GM18868 (cell line): ENCODE results near the gene REXO5.

ENCODE experiments used
- ATAC-seq: cut with Tn5 transposase; IDR thresholded peaks from one replicate; pipeline ENCODE4 v1.9.1; 2021; ENCODE audit warnings: mild to moderate bottlenecking, moderate library complexity; ENCODE audit not compliant: unreplicated experiment

Gene REXO5

DNA sequence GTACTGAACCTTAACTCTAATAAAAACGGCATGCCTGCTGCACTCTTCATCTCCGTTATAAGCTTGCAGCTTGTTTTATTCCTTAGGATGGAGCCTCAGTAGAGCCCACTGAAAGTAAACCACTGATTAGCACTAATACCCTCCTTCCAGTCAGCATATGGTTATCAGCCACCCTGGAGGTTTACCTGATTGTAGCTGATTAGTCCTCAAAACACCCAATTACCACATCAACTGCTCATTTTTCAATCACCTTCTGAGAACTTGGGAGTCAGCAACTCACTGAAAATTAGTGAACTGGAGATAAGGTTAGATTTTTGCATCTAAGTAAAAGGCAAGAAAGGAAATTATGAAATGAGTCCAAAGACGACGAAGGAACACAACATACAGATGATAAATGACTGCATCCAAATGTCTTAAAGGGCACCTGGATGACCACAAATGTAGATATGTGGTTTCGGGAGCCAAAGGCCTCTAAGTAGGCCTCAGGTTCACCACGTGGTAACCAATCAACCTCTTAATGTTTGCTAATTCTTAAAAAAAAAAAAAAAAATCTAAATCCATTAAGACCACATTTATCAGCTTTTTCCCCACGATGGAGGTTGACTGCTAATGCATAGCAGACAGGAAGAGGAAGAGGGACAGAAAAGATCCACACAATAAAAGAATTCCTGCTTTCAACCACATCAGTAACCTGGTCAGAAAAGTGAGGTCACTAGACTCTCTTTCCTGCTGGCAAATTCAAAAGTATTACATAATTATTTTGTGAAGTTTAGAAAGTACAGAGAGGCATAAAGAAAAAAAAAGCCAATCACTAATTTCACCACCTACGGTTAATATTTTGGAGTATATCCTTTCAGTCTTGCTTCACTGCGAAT lies 65.9 kb downstream of the REXO5 start:
- no peak for ATAC-seq

DNA sequence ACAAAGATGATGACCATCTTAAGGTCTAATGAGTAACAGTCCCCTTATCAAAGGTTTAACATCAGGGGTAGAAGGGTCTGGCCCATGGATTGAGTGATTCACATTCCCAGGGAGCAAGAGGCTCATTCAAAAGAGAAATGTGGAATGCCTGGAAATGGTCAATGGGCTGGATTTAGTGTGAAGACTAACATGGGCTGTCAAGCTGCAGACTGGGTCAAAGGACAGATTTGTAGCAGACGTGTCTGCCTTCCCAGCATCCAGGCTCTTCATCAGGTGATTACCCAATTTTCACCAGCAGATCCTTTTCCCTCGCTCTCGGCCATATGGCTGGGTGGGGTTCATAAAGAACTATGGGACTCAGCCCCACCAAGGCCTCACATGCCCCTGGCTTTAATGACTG lies 67.0 kb downstream of the REXO5 start:
- ATAC-seq, result no peak

DNA sequence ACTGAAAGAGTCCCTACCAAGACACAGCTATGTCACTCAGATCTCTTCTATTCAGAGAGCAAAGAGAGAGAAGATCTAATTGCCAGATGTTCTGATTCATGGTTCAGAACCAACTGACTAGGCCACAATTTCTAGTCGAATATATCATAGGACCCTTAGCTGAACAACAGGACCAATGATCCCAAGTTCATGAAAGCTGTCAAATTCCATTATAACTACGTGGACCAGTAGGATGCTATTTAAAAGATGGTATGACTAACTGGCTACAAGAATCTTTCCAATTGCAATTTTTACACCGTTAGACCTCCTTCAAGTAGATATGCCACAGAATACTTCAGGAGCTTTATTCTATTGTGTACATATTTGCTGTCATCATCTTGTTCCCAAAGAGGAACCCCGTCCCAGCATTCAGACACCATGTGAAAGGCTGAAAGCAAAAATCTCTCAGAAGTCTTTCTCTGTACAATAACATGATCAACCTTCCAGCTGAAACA lies 67.8 kb downstream of the REXO5 start:
- ATAC-seq, result no peak

DNA sequence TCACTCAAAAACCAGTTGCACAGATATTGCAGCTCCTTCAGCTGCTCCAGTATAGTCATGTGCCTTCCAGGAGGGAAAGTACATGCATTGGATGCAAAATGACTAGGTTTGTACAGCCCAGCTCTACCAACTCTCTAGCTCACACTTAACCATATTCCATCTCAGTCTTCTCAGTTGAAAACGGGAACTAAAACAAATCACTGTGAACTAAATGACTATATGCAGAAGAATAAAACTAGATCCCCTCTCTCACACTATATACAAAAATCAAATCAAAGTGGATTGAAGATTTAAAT lies 69.0 kb downstream of the REXO5 start:
- ATAC-seq, result no peak

DNA sequence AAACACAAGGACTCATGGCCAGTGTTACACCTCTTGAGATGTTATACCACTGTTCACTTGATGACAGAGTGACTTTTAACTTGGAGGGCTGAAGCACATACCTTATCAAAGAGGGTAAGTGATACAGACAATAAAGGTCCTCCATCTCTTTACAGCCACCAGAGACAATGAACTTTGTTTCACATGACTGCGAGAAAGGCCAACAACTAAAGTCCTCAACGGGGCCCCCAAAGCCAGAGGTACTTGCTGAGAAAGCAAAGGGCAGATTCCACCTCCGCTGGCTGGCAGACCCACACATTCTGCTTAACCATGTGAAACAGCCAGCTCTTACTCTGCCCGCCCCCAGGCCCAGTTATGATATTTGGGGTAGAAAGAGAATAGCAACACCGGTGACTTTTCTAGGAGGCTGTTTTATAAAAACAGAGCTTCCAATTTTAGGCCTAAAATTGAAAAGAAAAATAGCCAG lies 72.4 kb downstream of the REXO5 start:
- peak; percentile 12 for ATAC-seq

DNA sequence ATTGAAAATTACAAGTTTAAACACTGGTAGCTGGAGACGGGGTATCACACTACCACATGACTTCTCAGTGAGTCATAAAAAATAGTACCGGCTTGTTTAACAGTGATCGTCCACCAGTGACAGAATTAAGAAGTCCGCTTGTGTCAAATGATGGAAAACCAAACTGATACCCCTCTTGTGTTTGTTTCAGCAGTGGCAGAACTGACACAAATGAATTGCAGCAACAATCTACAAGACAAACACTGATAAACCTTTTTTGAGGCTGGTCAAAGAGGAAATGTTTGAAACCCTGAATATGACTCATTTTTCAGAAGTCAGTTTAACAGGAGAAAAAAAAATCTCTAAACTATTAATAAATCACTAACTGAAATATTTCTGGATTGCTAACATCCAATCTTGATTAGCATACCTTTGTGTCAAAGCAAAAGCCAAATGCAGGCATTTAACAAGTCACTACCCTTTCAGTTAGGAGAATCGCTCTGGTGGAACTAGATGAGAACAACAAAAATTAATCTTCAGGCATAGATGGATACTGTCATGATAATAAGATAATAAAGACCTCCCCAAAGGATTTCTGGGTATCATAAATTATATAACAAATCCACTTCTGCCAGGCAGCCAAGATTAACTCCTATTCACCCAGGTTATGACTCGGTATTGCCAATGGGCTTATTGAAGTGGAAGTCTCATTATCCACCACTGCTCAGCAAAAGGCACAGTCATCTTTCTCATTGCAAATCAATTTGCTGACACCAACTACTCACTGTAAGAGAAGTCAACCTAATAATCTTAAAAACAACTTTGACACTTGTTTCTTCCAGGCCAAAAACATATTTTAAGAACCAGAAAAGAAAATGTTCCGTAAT lies 73.1 kb downstream of the REXO5 start:
- peak; percentile 52 for ATAC-seq

DNA sequence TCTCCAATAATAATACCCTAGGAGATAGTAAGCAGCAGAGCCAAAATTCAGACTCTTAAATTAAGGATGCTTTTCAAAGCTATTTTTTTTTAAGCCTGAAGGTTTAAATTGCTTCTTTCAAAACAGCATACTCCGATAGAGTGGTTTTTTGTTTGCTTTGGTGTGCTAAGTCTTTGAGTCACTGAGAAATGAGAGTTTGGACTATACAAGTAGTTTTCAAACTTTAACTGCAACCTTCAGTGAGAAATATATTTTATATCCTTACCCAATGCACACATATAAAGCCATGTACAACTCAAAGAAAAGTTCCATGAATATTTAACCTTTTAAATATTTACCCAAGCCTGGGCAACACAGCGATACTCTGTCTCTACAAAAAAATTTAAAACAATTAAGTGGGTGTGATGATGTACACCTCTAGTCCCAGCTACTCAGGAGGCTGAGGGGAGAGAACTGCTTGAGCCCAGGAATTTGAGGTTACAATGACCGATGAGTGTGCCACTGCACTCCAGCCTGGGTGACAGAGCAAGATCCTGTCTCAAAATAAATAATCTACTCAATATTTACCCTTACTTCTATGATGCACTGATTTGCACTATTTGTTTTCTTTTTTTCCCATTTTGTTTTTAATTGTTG lies 74.7 kb downstream of the REXO5 start:
- no peak for ATAC-seq

DNA sequence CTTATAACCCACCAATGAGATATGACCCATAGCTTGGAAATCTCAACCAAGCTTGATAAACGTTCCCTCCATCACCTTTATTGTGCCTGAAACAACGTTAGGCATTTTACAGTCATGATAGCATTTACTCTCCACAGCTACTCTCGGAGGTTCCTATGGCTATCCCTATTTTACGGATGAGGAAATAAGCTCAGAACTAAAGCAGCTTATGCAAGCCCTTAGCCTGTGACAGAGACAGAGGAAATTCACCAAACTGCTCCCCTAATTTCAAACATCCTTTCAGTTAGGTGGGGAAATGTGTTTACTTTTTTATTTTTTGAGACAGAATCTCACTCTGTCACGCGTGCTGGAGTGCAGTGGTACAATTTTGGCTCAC lies 75.2 kb downstream of the REXO5 start:
- ATAC-seq, result no peak

DNA sequence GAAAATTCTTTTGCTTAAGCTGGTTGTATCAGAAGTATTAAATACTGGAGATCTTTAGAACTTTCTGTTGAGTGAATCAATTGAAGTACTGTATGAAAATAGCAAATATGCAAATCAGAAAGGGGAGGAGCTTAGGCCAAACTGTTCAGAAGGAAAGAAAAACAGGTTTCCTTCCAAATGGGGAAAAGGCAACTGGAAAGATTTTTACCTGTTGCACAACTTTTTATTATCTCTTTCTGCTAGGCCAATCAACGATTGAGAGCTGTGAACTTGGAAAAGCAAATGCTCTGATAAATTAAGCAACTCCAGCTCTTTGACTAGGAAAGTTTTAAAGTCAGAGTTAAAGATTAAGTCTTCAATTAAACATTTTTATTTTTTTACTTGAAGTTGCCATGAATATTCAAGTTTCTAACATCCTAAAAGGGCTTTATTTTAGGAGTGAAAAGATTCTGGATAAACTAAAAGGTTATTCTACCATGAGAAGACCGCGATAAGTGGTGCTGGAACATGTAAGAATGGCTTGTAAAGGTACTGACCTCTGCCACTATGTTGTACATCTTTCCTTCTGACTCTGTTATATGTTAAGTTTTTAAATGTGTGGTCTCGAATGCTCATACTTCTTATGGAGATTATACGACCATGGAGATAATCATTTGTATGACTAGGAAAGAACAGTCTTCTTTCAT lies 77.4 kb downstream of the REXO5 start:
- ATAC-seq, result no peak

DNA sequence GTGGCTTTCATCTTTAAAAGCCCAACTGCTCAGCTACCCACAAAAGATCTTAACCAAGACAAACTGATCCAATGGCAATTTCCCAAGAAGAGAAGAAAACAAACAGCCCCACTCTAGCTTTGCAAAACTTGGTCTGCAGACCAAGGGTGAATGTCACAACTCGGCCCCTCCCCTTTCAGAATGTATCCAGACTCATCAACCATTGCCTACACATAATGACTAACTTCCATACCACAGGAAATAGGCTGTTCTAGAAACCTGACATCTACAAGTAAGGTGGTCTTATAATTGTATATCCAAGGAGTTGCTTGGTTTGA lies 77.9 kb downstream of the REXO5 start:
- ATAC-seq, result no peak

DNA sequence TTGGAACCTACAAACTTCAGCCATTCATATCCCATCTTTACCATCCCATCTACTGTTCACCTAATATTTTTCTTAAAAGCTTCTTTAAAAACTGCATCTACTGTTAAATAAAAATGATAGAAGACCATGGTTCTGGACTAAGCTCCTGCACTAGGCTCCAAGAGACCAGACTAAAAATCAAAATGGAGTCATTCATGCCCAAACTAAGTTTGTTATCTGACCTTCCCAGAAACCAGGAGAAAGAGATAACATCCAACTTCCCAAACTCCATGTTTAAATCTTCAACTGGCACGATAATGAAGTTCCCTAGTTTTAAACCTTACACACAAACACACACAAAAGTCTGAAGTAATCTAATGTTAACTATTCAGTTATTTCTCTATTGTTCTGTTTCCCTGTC lies 80.0 kb downstream of the REXO5 start:
- no peak for ATAC-seq

DNA sequence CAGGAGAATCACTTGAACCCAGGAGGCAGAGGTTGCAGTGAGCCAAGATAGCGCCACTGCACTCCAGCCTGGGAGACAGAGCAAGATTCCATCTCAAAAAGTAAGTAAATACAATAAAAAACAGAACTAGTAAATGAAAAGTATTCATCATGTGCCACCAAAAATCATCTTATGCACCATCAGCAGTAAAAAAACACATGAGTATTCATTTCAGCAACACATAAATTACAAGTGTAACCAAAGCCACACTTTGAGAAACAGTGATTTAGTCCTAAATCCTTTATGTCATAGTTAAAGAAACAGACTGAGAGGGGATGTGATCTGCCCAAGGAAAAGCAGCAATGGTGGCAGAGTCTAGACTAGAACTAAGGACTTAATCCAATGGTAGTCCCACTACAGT lies 80.9 kb downstream of the REXO5 start:
- no peak for ATAC-seq

DNA sequence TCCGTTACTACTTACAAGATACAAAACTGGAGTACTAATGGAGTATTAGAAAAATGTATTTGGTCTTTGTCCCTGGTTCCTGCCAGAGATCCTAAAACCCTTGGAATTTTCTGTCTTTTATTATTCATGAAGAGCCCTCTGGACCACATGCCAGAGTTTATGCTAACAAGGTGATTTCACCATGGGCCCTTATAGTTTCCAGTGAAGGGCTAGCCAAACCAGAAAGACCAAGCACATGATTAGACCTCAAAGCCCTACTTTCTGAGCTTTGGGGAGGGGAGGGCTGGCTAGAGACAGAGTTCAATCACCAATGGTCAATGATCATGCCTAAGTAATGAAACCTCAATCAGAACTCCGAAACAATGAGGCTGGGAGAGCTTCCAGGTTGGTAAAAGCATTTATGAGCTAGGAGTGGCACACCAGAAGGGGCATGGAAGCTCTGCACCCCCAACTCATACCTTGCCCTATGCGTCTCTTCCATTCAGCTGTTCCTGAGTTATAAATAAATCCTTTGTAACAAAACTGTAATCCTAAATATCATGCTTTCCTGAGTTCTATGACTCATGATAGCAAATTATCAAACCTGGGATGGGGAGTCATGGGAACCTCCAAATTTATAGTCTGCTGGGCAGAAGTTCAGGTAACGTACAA lies 83.4 kb downstream of the REXO5 start:
- ATAC-seq, result no peak

DNA sequence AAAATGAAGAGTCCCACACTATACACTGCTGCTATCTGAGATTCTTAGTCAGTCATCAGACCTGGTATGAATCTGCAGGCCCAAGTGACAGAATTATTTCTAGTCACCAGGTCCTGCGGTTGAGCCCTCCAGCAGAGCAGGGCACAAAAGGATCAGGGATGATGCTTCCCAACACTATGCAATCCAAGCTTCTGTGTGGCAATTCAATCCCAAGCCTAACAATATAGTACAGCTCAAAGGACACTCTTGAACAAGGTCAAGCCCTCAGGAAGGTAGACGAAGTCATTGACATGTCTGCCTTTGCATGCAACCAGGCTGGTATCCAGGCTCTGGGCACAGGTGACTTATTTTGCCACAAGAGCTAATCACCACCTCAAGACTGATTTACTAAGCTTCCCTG lies 88.1 kb downstream of the REXO5 start:
- ATAC-seq, result no peak

DNA sequence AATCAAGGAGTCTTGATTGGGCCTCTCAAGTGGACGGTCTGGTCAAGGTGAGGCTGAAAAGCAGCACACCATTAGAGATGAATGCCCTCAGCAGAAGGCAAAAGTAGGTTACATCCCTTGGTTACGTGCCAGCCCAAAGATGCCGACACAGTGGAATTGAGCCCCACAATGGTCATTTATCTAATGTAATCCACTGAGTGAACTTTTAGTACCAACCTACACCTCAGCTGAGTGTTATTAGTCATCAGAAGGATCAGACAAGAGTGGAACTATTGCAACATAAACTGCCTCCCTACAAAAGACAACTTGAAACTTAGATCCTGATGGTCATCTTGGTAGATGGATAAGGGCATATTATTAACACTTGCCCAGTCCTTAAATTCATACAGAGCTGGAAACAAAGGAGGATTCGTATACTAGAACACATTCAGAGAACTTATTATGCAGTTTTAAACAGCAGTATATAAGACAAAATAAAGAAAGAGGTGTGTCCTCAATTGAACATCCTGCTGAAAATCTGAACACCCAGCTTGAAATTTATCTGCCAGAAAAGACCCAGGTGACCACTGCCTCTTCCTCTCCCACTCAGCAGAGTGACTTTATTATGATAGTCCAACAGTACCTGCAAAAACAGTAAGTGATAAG lies 91.0 kb downstream of the REXO5 start:
- ATAC-seq, result no peak

DNA sequence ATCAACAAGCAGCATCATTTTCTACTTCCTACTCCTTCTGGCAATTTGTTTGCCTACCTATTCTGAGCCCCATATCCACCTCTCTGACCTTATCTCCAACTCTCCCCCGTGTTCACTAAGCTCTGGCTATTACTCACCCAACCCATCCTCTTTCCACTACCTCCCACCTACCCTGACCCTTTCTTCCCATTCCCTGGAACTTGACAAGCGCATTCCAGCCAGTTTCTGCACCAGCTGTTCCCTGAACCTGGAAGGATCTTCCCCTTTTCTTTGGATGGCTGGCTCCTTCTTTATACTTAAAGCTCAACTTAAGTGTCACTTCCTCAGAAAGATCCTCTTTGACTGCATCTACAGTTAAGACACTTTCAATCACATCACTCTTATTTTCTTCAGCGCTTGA lies 91.6 kb downstream of the REXO5 start:
- ATAC-seq, result no peak

DNA sequence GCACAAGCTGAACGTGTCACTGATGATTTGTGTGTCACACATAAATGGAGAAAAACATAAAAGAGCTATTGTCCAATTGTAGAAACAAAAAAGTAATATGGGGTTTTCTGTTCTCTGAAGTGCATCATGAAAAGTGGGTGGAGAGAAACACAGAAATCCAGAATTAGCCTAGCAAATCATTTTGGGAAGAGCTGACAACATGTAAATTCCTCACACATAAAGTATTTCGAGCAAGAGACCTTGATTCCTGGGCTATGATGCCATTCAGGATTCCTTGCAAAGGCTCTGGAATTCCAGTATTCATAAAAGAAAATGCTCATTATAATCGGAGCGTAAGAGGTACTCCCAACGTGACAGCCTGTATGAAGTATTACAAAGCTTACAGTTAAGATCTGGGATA lies 92.7 kb downstream of the REXO5 start:
- ATAC-seq, result no peak
